Caco-2 (cell line): ENCODE data around the gene HDAC3. TPM values are rescaled to one million over a fixed set of nuclear protein-coding genes. Genes with fewer than 3 reads are reported as not detected.

Experiments used
- BruUV-seq: library from RNA; stranded (reverse); fragments of 400-500 nt; replicated peaks from 2 replicates; lab custom pipeline; 2021; lab: Mats Ljungman, UMichigan
- CTCF ChIA-PET: fragments of 300-600 bp; sonication (Branson Sonifier 250); formaldehyde crosslinking; loops from one replicate; lab custom pipeline; 2022; ENCODE audit warnings: antibody characterized with exemption; lab: Charles Lee
- POLR2A ChIA-PET: fragments of 300-600 bp; sonication (Branson Sonifier 250); formaldehyde crosslinking; loops from one replicate; lab custom pipeline; 2022; ENCODE audit warnings: antibody characterized with exemption; lab: Charles Lee
- DNase-seq, 2 experiments: peaks; one replicate each; pipeline versions ENCODE4 v3.0.0 to v3.0.0-alpha.2; 2020 to 2022
- H3K27me3 ChIP-seq: replicated peaks from 2 replicates; pipeline ENCODE4 v1.6.0; 2011; ENCODE audit warnings: low read length; ENCODE audit not compliant: control insufficient read depth, insufficient read depth
- H3K36me3 ChIP-seq: 2 replicates; pipeline ENCODE4 v1.5.1; 2011; ENCODE audit warnings: low read length; ENCODE audit not compliant: control insufficient read depth, insufficient read depth
- H3K4me1 ChIP-seq: fragments of 250-450 bp; sonication (Bioruptor Pico); 2 replicates; pipeline ENCODE4 v1.5.1; 2020; ENCODE audit warnings: mild to moderate bottlenecking
- H3K4me3 ChIP-seq: 2 replicates; pipeline ENCODE4 v1.5.1; 2011; ENCODE audit warnings: low read depth, mild to moderate bottlenecking, control low read depth, low read length
- H3K9me3 ChIP-seq: fragments of 250-450 bp; sonication (Bioruptor Pico); 2 replicates; pipeline ENCODE4 v1.5.1; 2020; ENCODE audit warnings: mild to moderate bottlenecking, moderate library complexity
- H3K27ac Mint-ChIP-seq: one replicate; pipeline ENCODE4 v1.8.0; 2022; ENCODE audit warnings: mixed read lengths; ENCODE audit not compliant: unreplicated experiment
- H3K27me3 Mint-ChIP-seq: one replicate; pipeline ENCODE4 v1.8.0; 2022; ENCODE audit warnings: mixed read lengths; ENCODE audit not compliant: insufficient read depth, unreplicated experiment
- H3K36me3 Mint-ChIP-seq: one replicate; pipeline ENCODE4 v1.8.0; 2022; ENCODE audit warnings: mild to moderate bottlenecking, mixed read lengths; ENCODE audit not compliant: insufficient read depth, unreplicated experiment
- H3K4me1 Mint-ChIP-seq: one replicate; pipeline ENCODE4 v1.8.0; 2022; ENCODE audit warnings: low read depth, mixed read lengths; ENCODE audit not compliant: unreplicated experiment
- H3K4me3 Mint-ChIP-seq: one replicate; pipeline ENCODE4 v1.8.0; 2022; ENCODE audit warnings: mild to moderate bottlenecking, moderate library complexity, mixed read lengths; ENCODE audit not compliant: unreplicated experiment
- H3K9me3 Mint-ChIP-seq: one replicate; pipeline ENCODE4 v1.8.0; 2022; ENCODE audit warnings: mixed read lengths; ENCODE audit not compliant: unreplicated experiment
- CTCF ChIP-seq, 2 experiments: fragments of 200-600 bp in 1 of 2; IDR thresholded peaks; 1 replicate in 1 of 2; 2 replicates in 1 of 2; pipeline versions ENCODE4 v1.5.1 to v1.8.0; 2011 to 2022; ENCODE audit warnings: antibody characterized with exemption in 1 of 2, control low read depth in 1 of 2, inconsistent platforms in 1 of 2, low read depth in 1 of 2, low read length in 1 of 2, mild to moderate bottlenecking in 1 of 2, moderate library complexity in 1 of 2; ENCODE audit not compliant: insufficient read depth in 1 of 2, severe bottlenecking in 1 of 2, unreplicated experiment in 1 of 2
- intact Hi-C: fragments of 100-400 bp; cut with micrococcal nuclease; formaldehyde crosslinking; loops from one replicate; pipeline ENCODE4 v1.10.0; 2022; ENCODE audit not compliant: unreplicated experiment
- total RNA-seq: library from RNA; stranded (reverse); gene quantifications from 2 replicates; pipeline ENCODE4 v1.2.3, GENCODE V29; 2022

Gene HDAC3
- total RNA-seq, 1 experiment from 2014 or later = 73.0 TPM

GRCh38 chr5:141634720-141635119, 1.9 kb downstream of the HDAC3 start:
- Mint-ChIP-seq H3K4me3 (peak overlapping the region; percentile 90), H3K36me3 (peaks cover 5% of the 10 kb centered on the region), H3K4me1 (no peaks in the 10 kb centered on the region), H3K9me3 (no peaks in the 10 kb centered on the region), H3K27me3 (no peaks in the 10 kb centered on the region), H3K27ac (no peak overlapping the region)
- H3K4me1 ChIP-seq = peaks cover 8% of the 10 kb centered on the region; the same call in 1 of the 2 replicates
- H3K4me3 ChIP-seq = no peak overlapping the region
- ChIA-PET POLR2A (no interaction called here), CTCF (interaction anchor here (1.3 to 3.7 kb wide), 2 partner anchors 16 to 43 kb away, joined by 8 to 40 read pairs; partner anchors contain the start of gene DIAPH1)
- DNase-seq = no peak
- H3K9me3 ChIP-seq = no peaks in the 10 kb centered on the region
- H3K36me3 ChIP-seq = peaks cover 1% of the 10 kb centered on the region
- BruUV-seq = no TSS peak
- TF ChIP-seq CTCF (IDR thresholded peaks at IDR 0.05; ENCODE audit: insufficient read depth in 1 of 2, low read depth in 1 of 2, low read length in 1 of 2, severe bottlenecking in 1 of 2, unreplicated experiment in 1 of 2) = no peak
- intact Hi-C loops = loop anchor here (5.0 kb wide), 1 partner anchor 563 kb away; no protein-coding TSS in a partner anchor
- H3K27me3 ChIP-seq = no peaks in the 10 kb centered on the region

- Histone ChIP-seq H3K36me3 (peaks cover 4% of the 10 kb centered on the region), H3K4me3 (no peak overlapping the region), H3K27me3 (no peaks in the 10 kb centered on the region), H3K4me1 (peaks cover 8% of the 10 kb centered on the region; the same call in 1 of the 2 replicates), H3K9me3 (no peaks in the 10 kb centered on the region)
- POLR2A ChIA-PET = no interaction called here
- no peaks in the 10 kb centered on the region for H3K27me3 Mint-ChIP-seq
- no peak for DNase-seq
- peaks cover 5% of the 10 kb centered on the region for H3K36me3 Mint-ChIP-seq
- TF ChIP-seq CTCF (IDR thresholded peaks at IDR 0.05; ENCODE audit: insufficient read depth in 1 of 2, low read depth in 1 of 2, low read length in 1 of 2, severe bottlenecking in 1 of 2, unreplicated experiment in 1 of 2) = no peak
- no TSS peak for BruUV-seq
- H3K4me1 Mint-ChIP-seq = no peaks in the 10 kb centered on the region
- intact Hi-C loops = loop anchor here (5.0 kb wide), 1 partner anchor 563 kb away; no protein-coding TSS in a partner anchor
- no peak overlapping the region for H3K4me3 Mint-ChIP-seq
- H3K27ac Mint-ChIP-seq = no peak overlapping the region
- CTCF ChIA-PET = interaction anchor here (0.7 to 1.3 kb wide), 2 partner anchors 17 to 42 kb away, joined by 3 to 8 read pairs; no protein-coding TSS in a partner anchor
- no peaks in the 10 kb centered on the region for H3K9me3 Mint-ChIP-seq
Measured at GRCh38 chr5:141633871-141634561, 2.6 kb downstream of the HDAC3 start.

- H3K4me3 Mint-ChIP-seq = no peak overlapping the region
- no peak for TF ChIP-seq CTCF (IDR thresholded peaks at IDR 0.05; ENCODE audit: insufficient read depth in 1 of 2, low read depth in 1 of 2, low read length in 1 of 2, severe bottlenecking in 1 of 2, unreplicated experiment in 1 of 2)
- peaks cover 4% of the 10 kb centered on the region for H3K36me3 ChIP-seq
- no peaks in the 10 kb centered on the region for H3K4me1 Mint-ChIP-seq
- intact Hi-C loops = loop anchor here (5.0 kb wide), 1 partner anchor 565 kb away; no protein-coding TSS in a partner anchor
- H3K36me3 Mint-ChIP-seq = peaks cover 11% of the 10 kb centered on the region
- POLR2A ChIA-PET = no interaction called here
- H3K27me3 Mint-ChIP-seq = no peaks in the 10 kb centered on the region
- no peaks in the 10 kb centered on the region for H3K27me3 ChIP-seq
- DNase-seq = no peak
- H3K9me3 ChIP-seq = no peaks in the 10 kb centered on the region
- CTCF ChIA-PET = no interaction called here
- no peak overlapping the region for H3K4me3 ChIP-seq
- no peaks in the 10 kb centered on the region for H3K9me3 Mint-ChIP-seq
- BruUV-seq = no TSS peak
- peaks cover 8% of the 10 kb centered on the region; the same call in 1 of the 2 replicates for H3K4me1 ChIP-seq
- H3K27ac Mint-ChIP-seq = no peak overlapping the region
Measured at GRCh38 chr5:141632650-141633049, 4.0 kb downstream of the HDAC3 start.
